Activated naive CD8-positive, alpha-beta T cell (primary cell): ENCODE data around the gene SERBP1.

Experiments
- H3K27ac Mint-ChIP-seq: one replicate; pipeline ENCODE4 v1.8.0; 2021; ENCODE audit warnings: mixed read lengths
- H3K27me3 Mint-ChIP-seq: one replicate; pipeline ENCODE4 v1.8.0; 2021; ENCODE audit warnings: mixed read lengths
- H3K36me3 Mint-ChIP-seq: one replicate; pipeline ENCODE4 v1.8.0; 2021; ENCODE audit warnings: mixed read lengths
- H3K4me1 Mint-ChIP-seq: one replicate; pipeline ENCODE4 v1.8.0; 2021; ENCODE audit warnings: low read depth, mixed read lengths
- H3K4me3 Mint-ChIP-seq: one replicate; pipeline ENCODE4 v1.8.0; 2021; ENCODE audit warnings: mild to moderate bottlenecking, mixed read lengths
- H3K9me3 Mint-ChIP-seq: one replicate; pipeline ENCODE4 v1.8.0; 2021; ENCODE audit warnings: low read depth, mixed read lengths

Gene SERBP1

DNA sequence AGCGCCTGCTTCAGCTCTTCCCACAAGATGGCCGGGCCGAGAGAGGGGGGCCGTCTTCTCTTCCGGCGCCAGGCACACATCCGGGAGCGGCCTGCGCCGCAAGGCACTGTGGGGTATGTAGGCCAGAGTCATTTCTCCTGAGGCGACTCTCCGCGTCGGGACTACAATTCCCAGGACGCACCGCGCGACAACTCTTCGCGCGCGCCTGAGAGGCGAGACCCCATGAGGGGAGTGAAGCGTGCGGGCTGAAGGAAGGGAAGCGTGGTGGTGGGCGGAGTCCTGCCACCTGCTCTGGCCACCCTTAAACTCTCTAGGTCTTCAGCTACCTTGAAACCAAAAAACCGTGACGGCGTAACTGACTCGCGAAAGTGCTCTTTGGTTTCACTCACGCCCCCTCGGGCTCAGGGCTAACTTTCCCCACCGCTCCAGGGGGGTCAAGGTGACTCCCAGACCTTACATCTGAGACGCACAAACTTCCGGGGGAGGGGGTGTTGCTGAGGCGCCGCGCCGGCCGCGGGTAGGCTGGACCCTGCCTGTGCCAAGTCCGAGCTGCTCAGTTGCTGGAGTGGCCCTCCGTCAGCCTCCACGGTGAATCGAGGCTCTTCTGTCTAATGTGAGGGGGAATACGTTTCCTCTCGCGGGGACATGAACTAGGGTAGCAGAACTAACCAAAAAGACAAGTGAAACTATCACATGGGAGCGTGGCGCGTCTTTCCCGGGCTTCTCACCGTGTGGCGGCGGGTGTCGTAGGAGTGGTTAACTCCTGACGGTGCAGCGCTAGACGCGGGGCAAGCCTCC is at the start of gene SERBP1:
SERBP1 (minus strand) TSS at position 45 of the 798 bp plus-strand sequence. CDS start 102 bp downstream, outside the sequence.
- Mint-ChIP-seq H3K4me3 (peak within 1 kb of the TSS; percentile 95), H3K9me3 (no peaks in the 10 kb centered on the region), H3K36me3 (peaks cover 26% of the 10 kb centered on the region), H3K27me3 (no peaks in the 10 kb centered on the region), H3K27ac (peak within 1 kb of the TSS; percentile 100), H3K4me1 (peaks cover 44% of the 10 kb centered on the region)

DNA sequence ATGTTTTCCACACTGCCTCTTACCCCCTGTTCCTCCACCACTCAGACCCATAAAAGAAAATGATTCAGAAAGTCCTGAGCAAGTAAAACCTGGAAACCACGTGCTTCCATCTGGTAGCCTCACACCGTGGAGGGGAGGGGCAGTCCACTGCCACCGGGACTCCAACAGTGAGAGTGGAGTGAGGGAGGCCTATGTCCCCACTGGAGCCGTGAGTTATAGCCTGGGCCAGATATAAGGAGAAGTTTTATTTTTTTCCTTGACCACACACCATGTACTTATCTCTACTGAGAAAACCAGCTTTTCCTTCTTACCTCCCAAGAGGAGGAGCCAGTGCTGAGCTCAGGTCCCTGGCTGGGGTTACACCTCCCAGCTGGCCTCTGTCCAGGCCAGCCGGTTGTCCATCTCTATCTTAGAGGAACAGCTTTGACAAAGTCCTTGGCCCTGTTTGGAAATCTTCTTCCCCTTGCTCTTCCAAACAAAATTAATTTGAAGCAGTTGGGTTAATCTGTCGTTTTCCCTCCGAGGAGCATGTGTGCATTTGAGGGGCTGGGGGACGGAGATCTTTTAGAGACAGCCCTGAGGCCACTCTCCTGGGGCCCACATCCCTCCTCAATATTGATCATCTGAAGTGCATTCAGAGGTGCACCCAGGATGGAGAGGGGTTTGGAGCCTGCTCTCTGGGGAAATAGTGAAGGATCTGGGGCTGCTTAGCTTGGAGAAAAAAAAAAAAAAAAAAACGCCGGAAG is 49.1 kb upstream of the SERBP1 start:
- H3K9me3 Mint-ChIP-seq = no peaks in the 10 kb centered on the region
- no peaks in the 10 kb centered on the region for H3K4me1 Mint-ChIP-seq
- no peaks in the 10 kb centered on the region for H3K36me3 Mint-ChIP-seq
- peaks cover 6% of the 10 kb centered on the region for H3K27me3 Mint-ChIP-seq
- no peak overlapping the region for H3K4me3 Mint-ChIP-seq
- H3K27ac Mint-ChIP-seq = no peak overlapping the region

DNA sequence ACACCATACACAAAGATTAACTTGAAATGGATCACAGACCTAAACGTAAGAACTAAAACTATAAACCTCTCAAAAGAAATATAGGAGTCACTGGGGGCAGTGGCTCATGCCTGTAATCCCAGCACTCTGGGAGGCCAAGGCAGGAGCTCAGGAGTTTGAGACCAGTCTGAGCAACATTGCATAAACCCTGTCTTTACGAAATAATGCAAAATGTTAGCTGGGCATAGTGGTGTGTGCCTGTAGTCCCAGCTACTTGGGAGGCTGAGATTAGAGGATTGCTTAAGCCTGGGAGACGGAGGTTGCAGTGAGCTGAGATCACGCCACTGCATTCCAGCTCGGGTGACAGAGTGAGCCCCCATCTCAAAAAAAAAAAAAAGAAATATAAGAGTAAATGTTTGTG is 46.7 kb upstream of the SERBP1 start:
- H3K4me3 Mint-ChIP-seq = no peak overlapping the region
- H3K27me3 Mint-ChIP-seq = peaks cover 6% of the 10 kb centered on the region
- H3K27ac Mint-ChIP-seq = no peak overlapping the region
- no peaks in the 10 kb centered on the region for H3K36me3 Mint-ChIP-seq
- no peaks in the 10 kb centered on the region for H3K9me3 Mint-ChIP-seq
- H3K4me1 Mint-ChIP-seq = no peaks in the 10 kb centered on the region

- no peak overlapping the region for H3K27ac Mint-ChIP-seq
- no peaks in the 10 kb centered on the region for H3K9me3 Mint-ChIP-seq
- H3K36me3 Mint-ChIP-seq = no peaks in the 10 kb centered on the region
- no peaks in the 10 kb centered on the region for H3K4me1 Mint-ChIP-seq
- H3K27me3 Mint-ChIP-seq = peaks cover 6% of the 10 kb centered on the region
- no peak overlapping the region for H3K4me3 Mint-ChIP-seq
Measured at GRCh38 chr1:67476006-67476482, 45.8 kb upstream of the SERBP1 start.

DNA sequence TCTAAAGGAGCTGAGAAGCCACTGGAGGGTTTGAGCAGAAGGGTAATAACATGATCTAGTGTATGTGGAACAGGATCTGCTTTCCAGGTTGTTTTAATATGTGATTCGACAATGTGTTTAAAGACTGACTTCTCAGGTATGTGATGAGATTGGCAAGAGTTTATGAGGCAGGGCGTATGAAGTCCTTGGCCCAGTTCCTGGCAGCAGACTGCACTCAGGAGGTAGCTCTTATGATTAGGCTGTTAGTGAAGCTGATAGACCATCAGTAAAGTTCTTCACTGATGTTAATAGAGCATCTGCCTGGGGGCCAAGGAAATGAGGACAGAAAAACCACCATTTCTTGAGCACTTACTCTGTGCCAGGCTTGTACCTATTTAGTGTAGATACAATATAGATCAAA is 41.9 kb upstream of the SERBP1 start:
- Mint-ChIP-seq H3K27ac (no peak overlapping the region), H3K9me3 (no peaks in the 10 kb centered on the region), H3K36me3 (no peaks in the 10 kb centered on the region), H3K4me3 (no peak overlapping the region), H3K27me3 (peaks cover 3% of the 10 kb centered on the region), H3K4me1 (no peaks in the 10 kb centered on the region)

DNA sequence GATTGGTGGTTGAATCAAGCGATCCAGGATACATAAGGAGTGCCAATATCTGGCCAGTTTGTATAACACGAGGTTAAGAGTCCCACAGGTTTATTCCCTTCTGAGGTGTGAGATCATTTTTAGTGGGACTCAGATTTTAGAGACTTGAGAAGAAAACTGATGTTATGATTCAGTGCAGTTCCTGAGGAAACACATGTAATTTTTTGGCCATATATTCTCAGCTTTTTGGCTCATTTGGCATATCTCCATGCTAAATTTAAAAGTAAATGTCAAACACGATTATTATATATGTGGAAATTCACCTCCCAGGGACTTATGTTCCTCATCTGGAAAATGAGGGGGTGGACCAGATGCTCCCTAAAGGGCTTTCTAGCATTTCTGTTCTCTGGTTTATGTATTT is 39.2 kb upstream of the SERBP1 start:
- Mint-ChIP-seq H3K4me3 (no peak overlapping the region), H3K4me1 (no peaks in the 10 kb centered on the region), H3K9me3 (no peaks in the 10 kb centered on the region), H3K36me3 (no peaks in the 10 kb centered on the region), H3K27me3 (peaks cover 2% of the 10 kb centered on the region), H3K27ac (no peak overlapping the region)

DNA sequence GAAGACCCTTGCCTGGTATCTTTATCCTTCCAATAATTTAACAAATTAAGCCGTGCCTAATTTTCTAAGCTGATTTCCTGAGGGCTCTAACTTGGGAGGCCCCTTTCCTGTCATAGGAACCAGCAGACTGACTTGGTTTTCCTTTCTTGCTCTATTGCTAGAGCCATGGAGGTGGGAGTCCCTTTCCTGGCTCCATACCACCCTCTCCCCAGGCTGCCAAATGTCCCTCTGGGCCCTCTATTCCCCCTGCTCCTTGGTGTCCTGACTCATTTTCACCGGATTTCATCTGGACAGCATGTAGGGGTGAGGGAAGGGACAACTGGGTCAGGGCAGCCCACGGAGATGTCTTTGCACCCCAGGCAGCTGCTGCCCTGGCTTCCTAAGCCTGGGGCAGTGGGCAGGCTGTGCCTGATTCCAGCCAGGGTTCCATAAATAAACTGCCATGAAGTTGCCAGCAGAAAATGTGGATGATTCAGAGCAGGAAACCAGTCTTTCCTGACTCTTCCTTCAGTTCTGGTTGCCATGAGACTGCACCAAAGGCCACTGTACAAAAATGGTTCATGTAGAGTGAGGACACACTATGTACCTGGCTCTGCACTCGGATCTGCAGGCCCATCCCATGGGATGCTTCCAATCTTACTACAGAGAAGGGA is 38.0 kb upstream of the SERBP1 start:
- Mint-ChIP-seq H3K27ac (no peak overlapping the region), H3K36me3 (no peaks in the 10 kb centered on the region), H3K4me1 (no peaks in the 10 kb centered on the region), H3K27me3 (peaks cover 2% of the 10 kb centered on the region), H3K4me3 (no peak overlapping the region), H3K9me3 (no peaks in the 10 kb centered on the region)

- Mint-ChIP-seq H3K27me3 (peaks cover 2% of the 10 kb centered on the region), H3K27ac (no peak overlapping the region), H3K36me3 (no peaks in the 10 kb centered on the region), H3K4me3 (no peak overlapping the region), H3K9me3 (no peaks in the 10 kb centered on the region), H3K4me1 (no peaks in the 10 kb centered on the region)
Measured at GRCh38 chr1:67465375-67465774, 35.2 kb upstream of the SERBP1 start.

DNA sequence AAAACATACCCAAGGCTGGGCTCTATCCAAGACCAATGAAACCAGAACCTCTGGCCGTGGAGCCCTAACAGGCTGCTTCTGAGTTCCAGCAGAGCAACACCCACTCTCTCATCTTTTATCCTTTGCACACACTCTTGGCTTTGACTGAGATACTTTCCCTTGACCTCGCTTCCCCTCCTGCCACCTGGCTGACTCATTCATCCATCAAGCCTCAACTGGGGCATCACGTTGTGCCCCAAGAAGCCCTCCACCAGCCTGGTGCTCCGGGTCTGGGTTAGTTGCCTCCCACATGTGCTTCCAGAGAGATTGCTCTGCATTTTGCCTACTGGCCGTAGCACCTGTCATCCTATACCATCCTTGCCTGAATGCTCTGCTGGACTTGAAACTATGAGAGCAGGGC is 34.5 kb upstream of the SERBP1 start:
- H3K27me3 Mint-ChIP-seq = peaks cover 2% of the 10 kb centered on the region
- no peak overlapping the region for H3K4me3 Mint-ChIP-seq
- no peaks in the 10 kb centered on the region for H3K4me1 Mint-ChIP-seq
- H3K36me3 Mint-ChIP-seq = no peaks in the 10 kb centered on the region
- no peaks in the 10 kb centered on the region for H3K9me3 Mint-ChIP-seq
- H3K27ac Mint-ChIP-seq = no peak overlapping the region

GRCh38 chr1:67464058-67464457 is 33.9 kb upstream of the SERBP1 start:
- Mint-ChIP-seq H3K4me1 (no peaks in the 10 kb centered on the region), H3K27ac (no peak overlapping the region), H3K9me3 (no peaks in the 10 kb centered on the region)

GRCh38 chr1:67463298-67463955 is 33.2 kb upstream of the SERBP1 start:
- Mint-ChIP-seq H3K4me1 (no peaks in the 10 kb centered on the region), H3K4me3 (no peak overlapping the region), H3K9me3 (no peaks in the 10 kb centered on the region), H3K27me3 (peaks cover 2% of the 10 kb centered on the region), H3K36me3 (no peaks in the 10 kb centered on the region), H3K27ac (no peak overlapping the region)

More at GRCh38 chr1:67464058-67464457, 33.9 kb upstream of the SERBP1 start:
- Mint-ChIP-seq H3K27me3 (peaks cover 2% of the 10 kb centered on the region), H3K4me3 (no peak overlapping the region), H3K36me3 (no peaks in the 10 kb centered on the region)

GRCh38 chr1:67460676-67461500 is 30.7 kb upstream of the SERBP1 start:
- Mint-ChIP-seq H3K9me3 (no peaks in the 10 kb centered on the region), H3K4me1 (no peaks in the 10 kb centered on the region), H3K4me3 (no peak overlapping the region), H3K27ac (no peak overlapping the region), H3K36me3 (no peaks in the 10 kb centered on the region), H3K27me3 (no peaks in the 10 kb centered on the region)

DNA sequence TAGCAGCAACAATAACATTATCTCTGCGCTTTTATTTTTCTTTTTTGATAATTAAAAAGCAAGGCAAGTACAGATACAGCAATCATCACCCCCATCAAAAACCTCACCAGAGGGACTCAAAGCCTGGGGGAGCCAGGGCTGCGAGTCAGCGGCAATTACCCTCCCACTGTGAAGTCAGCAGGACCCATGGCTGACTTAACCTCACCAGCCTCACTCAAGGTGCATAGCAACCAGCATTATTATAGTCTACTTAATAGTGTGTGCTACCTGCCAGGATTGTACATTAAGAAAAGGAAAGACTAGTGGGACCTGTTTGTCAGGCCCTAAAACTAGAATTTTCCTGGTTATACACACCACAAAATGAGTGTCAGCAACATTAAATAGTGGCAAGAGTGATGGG is 28.9 kb upstream of the SERBP1 start:
- Mint-ChIP-seq H3K4me3 (no peak overlapping the region), H3K27ac (no peak overlapping the region), H3K4me1 (no peaks in the 10 kb centered on the region), H3K36me3 (no peaks in the 10 kb centered on the region), H3K27me3 (no peaks in the 10 kb centered on the region), H3K9me3 (no peaks in the 10 kb centered on the region)

DNA sequence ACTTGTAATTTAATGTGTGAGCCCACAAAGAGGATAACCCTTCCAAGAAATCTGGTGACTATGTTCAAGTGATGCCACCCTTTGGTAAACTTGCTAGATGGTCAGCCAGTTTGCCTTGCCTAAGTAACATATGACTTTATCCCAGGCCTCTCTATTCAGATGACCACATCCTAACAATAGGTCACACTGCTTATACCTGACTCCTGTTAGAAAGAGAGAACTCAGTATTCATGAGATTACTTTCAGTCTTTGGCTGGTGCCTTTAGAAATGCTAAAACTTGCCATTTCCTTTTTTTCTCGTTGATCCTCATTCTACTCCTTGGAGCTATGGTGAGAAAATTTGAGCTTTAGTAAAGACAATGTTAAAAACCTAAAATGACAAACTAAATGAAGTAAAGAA is 28.5 kb upstream of the SERBP1 start:
- no peaks in the 10 kb centered on the region for H3K9me3 Mint-ChIP-seq

More for the DNA sequence above, 28.5 kb upstream of the SERBP1 start:
- Mint-ChIP-seq H3K27ac (no peak overlapping the region), H3K4me1 (no peaks in the 10 kb centered on the region), H3K36me3 (no peaks in the 10 kb centered on the region), H3K27me3 (no peaks in the 10 kb centered on the region), H3K4me3 (no peak overlapping the region)
